Measurements from ENCODE around the gene OSBPL1A.

DNA sequence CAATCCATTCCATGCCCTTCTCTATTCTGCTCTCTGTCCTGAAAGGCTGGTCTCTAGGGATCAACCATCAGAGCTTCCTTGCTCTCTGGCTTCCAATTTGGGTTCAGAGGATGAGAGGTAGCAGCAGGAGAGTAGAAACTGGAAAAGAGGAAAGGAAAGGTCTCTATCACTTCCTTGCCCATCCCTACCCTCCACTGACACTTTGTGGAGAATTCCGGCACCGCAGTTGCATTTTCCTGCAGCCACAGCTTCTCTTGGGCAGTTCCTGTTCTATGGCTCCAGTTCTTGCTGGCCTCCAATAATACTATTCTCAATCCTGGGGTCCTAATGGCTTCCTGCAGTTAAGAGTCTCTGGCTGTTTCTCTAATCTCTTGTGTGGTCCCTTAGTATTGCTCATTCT, 15.5 kb upstream of the OSBPL1A start:
- TF ChIP-seq POLR2A (IDR thresholded peaks at IDR 0.05): no peak
- TF ChIP-seq, protein P1, sequence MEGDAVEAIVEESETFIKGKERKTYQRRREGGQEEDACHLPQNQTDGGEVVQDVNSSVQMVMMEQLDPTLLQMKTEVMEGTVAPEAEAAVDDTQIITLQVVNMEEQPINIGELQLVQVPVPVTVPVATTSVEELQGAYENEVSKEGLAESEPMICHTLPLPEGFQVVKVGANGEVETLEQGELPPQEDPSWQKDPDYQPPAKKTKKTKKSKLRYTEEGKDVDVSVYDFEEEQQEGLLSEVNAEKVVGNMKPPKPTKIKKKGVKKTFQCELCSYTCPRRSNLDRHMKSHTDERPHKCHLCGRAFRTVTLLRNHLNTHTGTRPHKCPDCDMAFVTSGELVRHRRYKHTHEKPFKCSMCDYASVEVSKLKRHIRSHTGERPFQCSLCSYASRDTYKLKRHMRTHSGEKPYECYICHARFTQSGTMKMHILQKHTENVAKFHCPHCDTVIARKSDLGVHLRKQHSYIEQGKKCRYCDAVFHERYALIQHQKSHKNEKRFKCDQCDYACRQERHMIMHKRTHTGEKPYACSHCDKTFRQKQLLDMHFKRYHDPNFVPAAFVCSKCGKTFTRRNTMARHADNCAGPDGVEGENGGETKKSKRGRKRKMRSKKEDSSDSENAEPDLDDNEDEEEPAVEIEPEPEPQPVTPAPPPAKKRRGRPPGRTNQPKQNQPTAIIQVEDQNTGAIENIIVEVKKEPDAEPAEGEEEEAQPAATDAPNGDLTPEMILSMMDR (IDR thresholded peaks at IDR 0.05): no peak

Measured in lower leg skin (tissue), 3 donors.